Measurements from ENCODE around the gene LCNL1.
A peak's percentile ranks its signal among the peaks of the same experiment; 100 is the strongest.

LCNL1 gene

GRCh38 chr9:136953771-136954269, 29.0 kb upstream of the LCNL1 start:
- WGBS: 83% methylated on average over 18 of the region's 19 CpGs
- no peak overlapping the region for H3K18ac ChIP-seq (ENCODE audit: low read depth in 1 of 2, low read length in 2 of 2)
- no peaks in the 10 kb centered on the region for H3K79me1 ChIP-seq (replicated peaks; ENCODE audit: low read length, poor library complexity, severe bottlenecking)
- H2BK120ac ChIP-seq (ENCODE audit: low read depth, low read length): no peak overlapping the region
- H3K14ac ChIP-seq (ENCODE audit: low read length in 2 of 2): no peak overlapping the region
- no peak overlapping the region for H2AFZ ChIP-seq (ENCODE audit: low read depth, low read length)
- no peak overlapping the region for H3K4me2 ChIP-seq (ENCODE audit: low read length, poor library complexity, severe bottlenecking)
- no peak overlapping the region for H2BK15ac ChIP-seq (ENCODE audit: low read depth, poor library complexity, severe bottlenecking)
- no peak overlapping the region for H3K27ac ChIP-seq (ENCODE audit: low read length, poor library complexity, severe bottlenecking)
- H3K4me1 ChIP-seq (ENCODE audit: control insufficient read depth, insufficient read depth, low read depth, low read length): peaks cover 17% of the 10 kb centered on the region
- H3K23ac ChIP-seq (ENCODE audit: low read length in 2 of 2): no peak overlapping the region
- peaks cover 3% of the 10 kb centered on the region for H3K9me3 ChIP-seq (ENCODE audit: control insufficient read depth, low read length)
- peaks cover 0 to 16% of the 10 kb centered on the region in 2 experiments for H3K27me3 ChIP-seq (ENCODE audit: control insufficient read depth in 1 of 2, insufficient read depth in 1 of 2, low read length in 2 of 2)
- no peak overlapping the region for H4K8ac ChIP-seq (ENCODE audit: low read length)
- H3K4ac ChIP-seq (ENCODE audit: low read depth in 1 of 2, low read length in 2 of 2): no peak overlapping the region
- no peak for DNase-seq
- no peak overlapping the region for H3K4me3 ChIP-seq (ENCODE audit: insufficient read depth in 1 of 2, low read depth in 1 of 2, low read length in 2 of 2)
- H3K36me3 ChIP-seq (ENCODE audit: control insufficient read depth in 1 of 2, insufficient read depth in 2 of 2, low read depth in 1 of 2, low read length in 2 of 2): no peaks in the 10 kb centered on the region
- H2AK5ac ChIP-seq (ENCODE audit: low read length, severe bottlenecking): no peak overlapping the region
- no peak overlapping the region for H4K91ac ChIP-seq (ENCODE audit: low read length)
- no peak overlapping the region for H2BK5ac ChIP-seq (ENCODE audit: low read depth, low read length, poor library complexity, severe bottlenecking)
- H3K9ac ChIP-seq (ENCODE audit: low read length): no peak overlapping the region
- H2BK12ac ChIP-seq (ENCODE audit: low read length in 2 of 2): no peak overlapping the region

GRCh38 chr9:136954270-136955083, 28.3 kb upstream of the LCNL1 start:
- H3K4ac ChIP-seq (ENCODE audit: low read depth in 1 of 2, low read length in 2 of 2): no peak overlapping the region
- H2BK12ac ChIP-seq (ENCODE audit: low read length in 2 of 2): no peak overlapping the region
- no peak overlapping the region for H3K4me2 ChIP-seq (ENCODE audit: low read length, poor library complexity, severe bottlenecking)
- H2BK120ac ChIP-seq (ENCODE audit: low read depth, low read length): no peak overlapping the region
- H3K9ac ChIP-seq (ENCODE audit: low read length): no peak overlapping the region
- peaks cover 15% of the 10 kb centered on the region for H3K4me1 ChIP-seq (ENCODE audit: control insufficient read depth, insufficient read depth, low read depth, low read length)
- H3K4me3 ChIP-seq (ENCODE audit: insufficient read depth in 1 of 2, low read depth in 1 of 2, low read length in 2 of 2): no peak overlapping the region
- no peaks in the 10 kb centered on the region for H3K36me3 ChIP-seq (ENCODE audit: control insufficient read depth in 1 of 2, insufficient read depth in 2 of 2, low read depth in 1 of 2, low read length in 2 of 2)
- DNase-seq: no peak
- H3K23ac ChIP-seq (ENCODE audit: low read length in 2 of 2): no peak overlapping the region
- H2AK5ac ChIP-seq (ENCODE audit: low read length, severe bottlenecking): no peak overlapping the region
- H3K79me1 ChIP-seq (replicated peaks; ENCODE audit: low read length, poor library complexity, severe bottlenecking): no peaks in the 10 kb centered on the region
- H4K91ac ChIP-seq (ENCODE audit: low read length): no peak overlapping the region
- no peak overlapping the region for H3K14ac ChIP-seq (ENCODE audit: low read length in 2 of 2)
- peaks cover 3% of the 10 kb centered on the region for H3K9me3 ChIP-seq (ENCODE audit: control insufficient read depth, low read length)
- no peak overlapping the region for H2BK15ac ChIP-seq (ENCODE audit: low read depth, poor library complexity, severe bottlenecking)
- no peak overlapping the region for H3K27ac ChIP-seq (ENCODE audit: low read length, poor library complexity, severe bottlenecking)
- H4K8ac ChIP-seq (ENCODE audit: low read length): no peak overlapping the region
- H3K18ac ChIP-seq (ENCODE audit: low read depth in 1 of 2, low read length in 2 of 2): no peak overlapping the region
- 85% methylated on average over 20 of the region's 25 CpGs for WGBS
- no peak overlapping the region for H2AFZ ChIP-seq (ENCODE audit: low read depth, low read length)
- H3K27me3 ChIP-seq (ENCODE audit: control insufficient read depth in 1 of 2, insufficient read depth in 1 of 2, low read length in 2 of 2): peaks cover 0 to 16% of the 10 kb centered on the region in 2 experiments
- H2BK5ac ChIP-seq (ENCODE audit: low read depth, low read length, poor library complexity, severe bottlenecking): no peak overlapping the region

GRCh38 chr9:136955202-136955942, 27.4 kb upstream of the LCNL1 start:
- Histone ChIP-seq H4K8ac (ENCODE audit: low read length) (no peak overlapping the region), H3K4me1 (ENCODE audit: control insufficient read depth, insufficient read depth, low read depth, low read length) (peaks cover 14% of the 10 kb centered on the region), H3K18ac (ENCODE audit: low read depth in 1 of 2, low read length in 2 of 2) (no peak overlapping the region), H2BK5ac (ENCODE audit: low read depth, low read length, poor library complexity, severe bottlenecking) (no peak overlapping the region), H3K4me2 (ENCODE audit: low read length, poor library complexity, severe bottlenecking) (no peak overlapping the region), H3K14ac (ENCODE audit: low read length in 2 of 2) (peak overlapping the region in 1 of 2 experiments; percentile 41), H3K4me3 (ENCODE audit: insufficient read depth in 1 of 2, low read depth in 1 of 2, low read length in 2 of 2) (no peak overlapping the region), H2AFZ (ENCODE audit: low read depth, low read length) (no peak overlapping the region), H3K23ac (ENCODE audit: low read length in 2 of 2) (no peak overlapping the region), H2AK5ac (ENCODE audit: low read length, severe bottlenecking) (no peak overlapping the region), H2BK15ac (ENCODE audit: low read depth, poor library complexity, severe bottlenecking) (no peak overlapping the region), H3K27me3 (ENCODE audit: control insufficient read depth in 1 of 2, insufficient read depth in 1 of 2, low read length in 2 of 2) (peaks cover 0 to 16% of the 10 kb centered on the region in 2 experiments), H3K4ac (ENCODE audit: low read depth in 1 of 2, low read length in 2 of 2) (no peak overlapping the region), H3K9ac (ENCODE audit: low read length) (no peak overlapping the region), H3K79me1 (replicated peaks; ENCODE audit: low read length, poor library complexity, severe bottlenecking) (no peaks in the 10 kb centered on the region), H2BK12ac (ENCODE audit: low read length in 2 of 2) (no peak overlapping the region), H4K91ac (ENCODE audit: low read length) (no peak overlapping the region), H2BK120ac (ENCODE audit: low read depth, low read length) (no peak overlapping the region), H3K9me3 (ENCODE audit: control insufficient read depth, low read length) (peaks cover 3% of the 10 kb centered on the region), H3K36me3 (ENCODE audit: control insufficient read depth in 1 of 2, insufficient read depth in 2 of 2, low read depth in 1 of 2, low read length in 2 of 2) (no peaks in the 10 kb centered on the region), H3K27ac (ENCODE audit: low read length, poor library complexity, severe bottlenecking) (no peak overlapping the region)
- 83% methylated on average over 14 of the region's 14 CpGs for WGBS
- no peak for DNase-seq

- Histone ChIP-seq H3K4me3 (ENCODE audit: insufficient read depth in 1 of 2, low read depth in 1 of 2, low read length in 2 of 2) (no peak overlapping the region), H4K91ac (ENCODE audit: low read length) (no peak overlapping the region), H2BK120ac (ENCODE audit: low read depth, low read length) (no peak overlapping the region), H3K9me3 (ENCODE audit: control insufficient read depth, low read length) (peaks cover 3% of the 10 kb centered on the region), H2AFZ (ENCODE audit: low read depth, low read length) (no peak overlapping the region), H3K27me3 (ENCODE audit: control insufficient read depth in 1 of 2, insufficient read depth in 1 of 2, low read length in 2 of 2) (peaks cover 0 to 16% of the 10 kb centered on the region in 2 experiments), H3K4ac (ENCODE audit: low read depth in 1 of 2, low read length in 2 of 2) (no peak overlapping the region), H3K18ac (ENCODE audit: low read depth in 1 of 2, low read length in 2 of 2) (no peak overlapping the region), H3K23ac (ENCODE audit: low read length in 2 of 2) (no peak overlapping the region), H3K79me1 (replicated peaks; ENCODE audit: low read length, poor library complexity, severe bottlenecking) (no peaks in the 10 kb centered on the region), H2AK5ac (ENCODE audit: low read length, severe bottlenecking) (no peak overlapping the region), H4K8ac (ENCODE audit: low read length) (no peak overlapping the region), H3K4me1 (ENCODE audit: control insufficient read depth, insufficient read depth, low read depth, low read length) (peaks cover 15% of the 10 kb centered on the region), H3K14ac (ENCODE audit: low read length in 2 of 2) (no peak overlapping the region), H2BK15ac (ENCODE audit: low read depth, poor library complexity, severe bottlenecking) (no peak overlapping the region), H3K9ac (ENCODE audit: low read length) (no peak overlapping the region), H3K4me2 (ENCODE audit: low read length, poor library complexity, severe bottlenecking) (no peak overlapping the region), H3K36me3 (ENCODE audit: control insufficient read depth in 1 of 2, insufficient read depth in 2 of 2, low read depth in 1 of 2, low read length in 2 of 2) (no peaks in the 10 kb centered on the region), H3K27ac (ENCODE audit: low read length, poor library complexity, severe bottlenecking) (no peak overlapping the region), H2BK5ac (ENCODE audit: low read depth, low read length, poor library complexity, severe bottlenecking) (no peak overlapping the region), H2BK12ac (ENCODE audit: low read length in 2 of 2) (no peak overlapping the region)
- WGBS: 95% methylated on average over 9 of the region's 9 CpGs
- no peak for DNase-seq
Observed at GRCh38 chr9:136955943-136956335, 26.9 kb upstream of the LCNL1 start.
